ENCODE data around the gene NOXA1. TPM values are rescaled to one million over a fixed set of nuclear protein-coding genes. Genes with fewer than 3 reads are reported as not detected.

The NOXA1 gene
- total and polyA plus RNA-seq, 7 donors = 1.4 to 16.4 (median 3.3) TPM

GRCh38 chr9:137438591-137439157 is 15.5 kb downstream of the NOXA1 start:
- Histone ChIP-seq H3K27ac (no peak overlapping the region), H3K27me3 (peaks cover 10 to 53% (median 22%) of the 10 kb centered on the region in 3 donors), H3K36me3 (no peaks in the 10 kb centered on the region), H3K4me3 (no peak overlapping the region), H3K4me1 (peaks cover 0 to 20% (median 19%) of the 10 kb centered on the region in 4 donors), H3K9me3 (peaks cover 0 to 3% (median 0%) of the 10 kb centered on the region in 4 donors)
- TF ChIP-seq EP300 (IDR thresholded peaks at IDR 0.05) (no peak), POLR2A (IDR thresholded peaks at IDR 0.05) (no peak), POLR2AphosphoS5 (IDR thresholded peaks at IDR 0.05) (no peak), CTCF (IDR thresholded peaks at IDR 0.05) (no peak)
- DNase-seq = no peak
- intact Hi-C loops (cut with DNase I) = no loop called here
- 31 to 82% methylated on average over 22 of the region's 22 CpGs for WGBS, 2 donors

GRCh38 chr9:137439158-137439714 is 16.0 kb downstream of the NOXA1 start:
- H3K4me3 ChIP-seq = no peak overlapping the region
- intact Hi-C loops (cut with DNase I) = no loop called here

GRCh38 chr9:137441289-137441934 is 18.2 kb downstream of the NOXA1 start, which contains the start of gene ENTPD8:
Gene ENTPD8 (minus strand): TSS chr9:137441357. CDS start chr9:137438285, 3,072 bp downstream.
- intact Hi-C loops (cut with DNase I) = no loop called here
- peak in 1 of 2 donors; percentile 11 for TF ChIP-seq POLR2A (IDR thresholded peaks at IDR 0.05)
- TF ChIP-seq CTCF (IDR thresholded peaks at IDR 0.05) = no peak
- no peak for TF ChIP-seq POLR2AphosphoS5 (IDR thresholded peaks at IDR 0.05)
- no peak for TF ChIP-seq EP300 (IDR thresholded peaks at IDR 0.05)
- H3K27me3 ChIP-seq = peaks cover 10 to 65% (median 29%) of the 10 kb centered on the region in 3 donors
- no peaks in the 10 kb centered on the region for H3K36me3 ChIP-seq
- peak within 1 kb of the TSS in 3 of 4 donors; percentile 32 to 43 (median 41) for H3K4me3 ChIP-seq
- H3K27ac ChIP-seq = no peak within 1 kb of the TSS
- WGBS, 2 donors = 1% methylated on average over 62 of the region's 62 CpGs
- DNase-seq = no peak
- H3K4me1 ChIP-seq = peaks cover 0 to 18% (median 17%) of the 10 kb centered on the region in 4 donors
- peaks cover 0 to 3% (median 0%) of the 10 kb centered on the region in 4 donors for H3K9me3 ChIP-seq

More at GRCh38 chr9:137439158-137439714, 16.0 kb downstream of the NOXA1 start:
- Histone ChIP-seq H3K27ac (no peak overlapping the region), H3K9me3 (peaks cover 0 to 3% (median 0%) of the 10 kb centered on the region in 4 donors), H3K36me3 (no peaks in the 10 kb centered on the region), H3K27me3 (peaks cover 10 to 59% (median 27%) of the 10 kb centered on the region in 3 donors), H3K4me1 (peaks cover 0 to 20% (median 19%) of the 10 kb centered on the region in 4 donors)
- TF ChIP-seq EP300 (IDR thresholded peaks at IDR 0.05) (no peak), POLR2AphosphoS5 (IDR thresholded peaks at IDR 0.05) (no peak), CTCF (IDR thresholded peaks at IDR 0.05) (no peak), POLR2A (IDR thresholded peaks at IDR 0.05) (no peak)
- WGBS, 2 donors = 39 to 77% methylated on average over 18 of the region's 18 CpGs
- DNase-seq = no peak

- peaks cover 0 to 3% (median 0%) of the 10 kb centered on the region in 4 donors for H3K9me3 ChIP-seq
- peaks cover 10 to 63% (median 29%) of the 10 kb centered on the region in 3 donors for H3K27me3 ChIP-seq
- no peaks in the 10 kb centered on the region for H3K36me3 ChIP-seq
- H3K27ac ChIP-seq = no peak overlapping the region
- peak overlapping the region in 3 of 4 donors; percentile 32 to 43 (median 41) for H3K4me3 ChIP-seq
- WGBS, 2 donors = 12 to 14% methylated on average over 7 of the region's 7 CpGs
- intact Hi-C loops (cut with DNase I) = no loop called here
- peaks cover 0 to 17% (median 16%) of the 10 kb centered on the region in 4 donors for H3K4me1 ChIP-seq
- TF ChIP-seq CTCF (IDR thresholded peaks at IDR 0.05) (no peak), POLR2AphosphoS5 (IDR thresholded peaks at IDR 0.05) (no peak), POLR2A (IDR thresholded peaks at IDR 0.05) (no peak), EP300 (IDR thresholded peaks at IDR 0.05) (no peak)
- DNase-seq = no peak
These were observed 18.7 kb downstream of the NOXA1 start for GRCh38 chr9:137441935-137442321.

Data from sigmoid colon (tissue), 7 donors.